Neural cell (in vitro differentiated cells): Measurements from ENCODE around the gene CREM. TPM values are rescaled to one million over a fixed set of nuclear protein-coding genes. Genes with fewer than 3 reads are reported as not detected.

Source experiments
- H2AFZ ChIP-seq: fragments of 200-600, 300-800 bp; sonication (generic), shearing (Covaris generic); 2 replicates; pipeline ENCODE4 v1.6.0; 2014; ENCODE audit warnings: low read depth, mild to moderate bottlenecking, antibody characterized with exemption, low read length, moderate library complexity
- H3F3A ChIP-seq: fragments of 200-600 bp; shearing (Covaris generic); 2 replicates; pipeline ENCODE4 v1.6.1; 2016; ENCODE audit warnings: mild to moderate bottlenecking, moderate library complexity, mixed read lengths, antibody characterized with exemption, low read length; ENCODE audit not compliant: insufficient read depth, poor library complexity, severe bottlenecking
- H3K27ac ChIP-seq: fragments of 200-600, 300-800 bp; sonication (generic), shearing (Covaris generic); 2 replicates; pipeline ENCODE4 v1.5.1; 2014; ENCODE audit warnings: mild to moderate bottlenecking, low read length, moderate library complexity
- H3K27me3 ChIP-seq: fragments of 300-800, 200-600 bp; sonication (generic), shearing (Covaris generic); 2 replicates; pipeline ENCODE4 v1.6.0; 2014; ENCODE audit warnings: mild to moderate bottlenecking, low read depth, low read length, moderate library complexity; ENCODE audit not compliant: insufficient read depth
- H3K36me3 ChIP-seq: fragments of 300-800, 200-600 bp; sonication (generic), shearing (Covaris generic); 2 replicates; pipeline ENCODE4 v1.5.1; 2014; ENCODE audit warnings: mild to moderate bottlenecking, antibody characterized with exemption, low read length, moderate library complexity; ENCODE audit not compliant: insufficient read depth
- H3K4me2 ChIP-seq: fragments of 300-800, 200-600 bp; sonication (generic), shearing (Covaris generic); 2 replicates; pipeline ENCODE4 v1.6.0; 2014; ENCODE audit warnings: mild to moderate bottlenecking, low read length
- H3K4me3 ChIP-seq: fragments of 300-800, 200-600 bp; sonication (generic), shearing (Covaris generic); 2 replicates; pipeline ENCODE4 v1.5.1; 2014; ENCODE audit warnings: mild to moderate bottlenecking, low read length, moderate library complexity
- H3K79me2 ChIP-seq: fragments of 200-600 bp; shearing (Covaris generic); replicated peaks from 2 replicates; pipeline ENCODE4 v1.6.0; 2014; ENCODE audit warnings: mild to moderate bottlenecking, low read length, moderate library complexity; ENCODE audit not compliant: insufficient read depth
- H3K9ac ChIP-seq: fragments of 300-800, 200-600 bp; sonication (generic), shearing (Covaris generic); 2 replicates; pipeline ENCODE4 v1.6.1; 2016; ENCODE audit warnings: mild to moderate bottlenecking, low read length, mixed read lengths
- H3K9me2 ChIP-seq: fragments of 200-600 bp; shearing (Covaris generic); 2 replicates; pipeline ENCODE4 v1.6.1; 2016; ENCODE audit warnings: mild to moderate bottlenecking, low read length, mixed read lengths; ENCODE audit not compliant: insufficient read depth
- H3K9me3 ChIP-seq: fragments of 200-600, 300-800 bp; sonication (generic), shearing (Covaris generic); 2 replicates; pipeline ENCODE4 v1.6.1; 2016; ENCODE audit warnings: mild to moderate bottlenecking, mixed run types, low read length, moderate library complexity, mixed read lengths
- H4K20me1 ChIP-seq: fragments of 200-600 bp; shearing (Covaris generic); 2 replicates; pipeline ENCODE4 v1.6.1; 2016; ENCODE audit warnings: mild to moderate bottlenecking, mixed run types; ENCODE audit not compliant: insufficient read depth
- EP300 ChIP-seq: fragments of 450-650 bp; conservative IDR thresholded peaks from 2 replicates; pipeline ENCODE4 v1.6.1; 2014; ENCODE audit warnings: antibody characterized with exemption, mild to moderate bottlenecking, moderate library complexity; ENCODE audit not compliant: poor library complexity, severe bottlenecking
- EZH2 ChIP-seq: fragments of 200-600, 300-800 bp; shearing (Covaris generic), sonication (generic); IDR thresholded peaks from 2 replicates; pipeline ENCODE4 v1.6.1; 2014; ENCODE audit warnings: antibody characterized with exemption, low read length, borderline replicate concordance, mild to moderate bottlenecking; ENCODE audit not compliant: insufficient read depth, poor library complexity, severe bottlenecking
- MXI1 ChIP-seq: fragments of 450-650 bp; conservative IDR thresholded peaks from 2 replicates; pipeline ENCODE4 v1.6.1; 2014; ENCODE audit warnings: antibody characterized with exemption, mild to moderate bottlenecking; ENCODE audit not compliant: poor library complexity, severe bottlenecking
- POLR2AphosphoS5 ChIP-seq: IDR thresholded peaks from 2 replicates; pipeline ENCODE4 v1.6.1; 2012
- RAD21 ChIP-seq: fragments of 450-650 bp; conservative IDR thresholded peaks from 2 replicates; pipeline ENCODE4 v1.6.1; 2014; ENCODE audit warnings: antibody characterized with exemption, mild to moderate bottlenecking, moderate library complexity
- REST ChIP-seq: IDR thresholded peaks from 2 replicates; pipeline ENCODE4 v1.6.1; 2012; ENCODE audit warnings: borderline replicate concordance
- SMC3 ChIP-seq: fragments of 450-650 bp; conservative IDR thresholded peaks from 2 replicates; pipeline ENCODE4 v1.6.1; 2014; ENCODE audit warnings: antibody characterized with exemption, mild to moderate bottlenecking, moderate library complexity; ENCODE audit not compliant: poor library complexity
- TAF1 ChIP-seq: IDR thresholded peaks from 2 replicates; pipeline ENCODE4 v1.6.1; 2012; ENCODE audit warnings: low read depth
- polyA plus RNA-seq: library from polyadenylated mRNA; depleted of rRNA; stranded (reverse); fragments of >200 nt; gene quantifications from 2 replicates; pipeline ENCODE4 v1.2.3, GENCODE V29; 2014
- TF ChIP-seq, protein P1 (sequence below): fragments of 450-650 bp; IDR thresholded peaks from 2 replicates; pipeline ENCODE4 v1.5.1; 2014; ENCODE audit warnings: antibody characterized with exemption, mild to moderate bottlenecking, moderate library complexity; ENCODE audit not compliant: poor library complexity, severe bottlenecking

Gene CREM
- polyA plus RNA-seq, 1 donor from 2014 or later = 67.3 TPM

DNA sequence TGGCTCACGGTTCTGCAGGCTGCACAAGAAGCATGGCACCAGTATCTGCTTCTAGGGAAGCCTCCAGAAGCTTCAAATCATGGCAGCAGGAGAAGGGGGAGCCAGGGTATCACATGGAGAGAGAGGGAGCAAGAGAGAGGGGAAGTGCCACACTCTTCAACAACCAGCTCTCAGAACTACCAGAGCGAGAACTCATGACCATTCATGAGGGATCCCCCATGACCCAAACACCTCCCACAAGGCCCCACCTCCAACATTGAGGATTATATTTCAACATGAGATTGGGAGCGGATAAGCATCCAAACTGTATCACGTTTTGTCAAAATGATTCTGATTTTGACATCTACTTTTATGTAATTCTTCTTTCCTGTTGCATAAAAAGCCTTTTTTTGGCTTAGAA lies 38.5 kb downstream of the CREM start:
- Histone ChIP-seq H4K20me1 (no peaks in the 10 kb centered on the region), H3K9ac (no peak overlapping the region), H3K36me3 (no peaks in the 10 kb centered on the region), H3F3A (no peaks in the 10 kb centered on the region), H3K27ac (no peak overlapping the region), H2AFZ (no peak overlapping the region), H3K9me2 (no peaks in the 10 kb centered on the region), H3K27me3 (no peaks in the 10 kb centered on the region), H3K4me2 (no peak overlapping the region), H3K4me3 (no peak overlapping the region), H3K79me2 (no peaks in the 10 kb centered on the region), H3K9me3 (no peaks in the 10 kb centered on the region)
- TF ChIP-seq RAD21 = no peak
- TF ChIP-seq, protein P1, sequence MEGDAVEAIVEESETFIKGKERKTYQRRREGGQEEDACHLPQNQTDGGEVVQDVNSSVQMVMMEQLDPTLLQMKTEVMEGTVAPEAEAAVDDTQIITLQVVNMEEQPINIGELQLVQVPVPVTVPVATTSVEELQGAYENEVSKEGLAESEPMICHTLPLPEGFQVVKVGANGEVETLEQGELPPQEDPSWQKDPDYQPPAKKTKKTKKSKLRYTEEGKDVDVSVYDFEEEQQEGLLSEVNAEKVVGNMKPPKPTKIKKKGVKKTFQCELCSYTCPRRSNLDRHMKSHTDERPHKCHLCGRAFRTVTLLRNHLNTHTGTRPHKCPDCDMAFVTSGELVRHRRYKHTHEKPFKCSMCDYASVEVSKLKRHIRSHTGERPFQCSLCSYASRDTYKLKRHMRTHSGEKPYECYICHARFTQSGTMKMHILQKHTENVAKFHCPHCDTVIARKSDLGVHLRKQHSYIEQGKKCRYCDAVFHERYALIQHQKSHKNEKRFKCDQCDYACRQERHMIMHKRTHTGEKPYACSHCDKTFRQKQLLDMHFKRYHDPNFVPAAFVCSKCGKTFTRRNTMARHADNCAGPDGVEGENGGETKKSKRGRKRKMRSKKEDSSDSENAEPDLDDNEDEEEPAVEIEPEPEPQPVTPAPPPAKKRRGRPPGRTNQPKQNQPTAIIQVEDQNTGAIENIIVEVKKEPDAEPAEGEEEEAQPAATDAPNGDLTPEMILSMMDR = no peak
- TF ChIP-seq EP300 = no peak
- TF ChIP-seq SMC3 = no peak
- TF ChIP-seq REST = no peak
- no peak for TF ChIP-seq TAF1

- Histone ChIP-seq H3K9me3 (no peaks in the 10 kb centered on the region), H2AFZ (no peak overlapping the region), H4K20me1 (no peaks in the 10 kb centered on the region), H3K9ac (no peak overlapping the region), H3F3A (no peaks in the 10 kb centered on the region), H3K79me2 (no peaks in the 10 kb centered on the region), H3K4me3 (no peak overlapping the region), H3K27ac (no peak overlapping the region), H3K36me3 (no peaks in the 10 kb centered on the region), H3K27me3 (no peaks in the 10 kb centered on the region), H3K4me2 (no peak overlapping the region), H3K9me2 (no peaks in the 10 kb centered on the region)
- TF ChIP-seq RAD21 (no peak), REST (no peak), POLR2AphosphoS5 (no peak), SMC3 (no peak), MXI1 (no peak), TAF1 (no peak), EZH2 (no peak), EP300 (no peak)
- TF ChIP-seq, protein P1 = no peak
These were observed 39.2 kb downstream of the CREM start for GRCh38 chr10:35165811-35166210.
